KMS-11 (cell line): ENCODE results near the gene PNRC2.

ENCODE experiments used
- H2AFZ ChIP-seq: fragments of 200-600 bp; sonication (generic); 2 replicates; pipeline ENCODE4 v1.6.1; 2016; ENCODE audit warnings: antibody characterized with exemption, mixed run types, low read depth
- H3K27ac ChIP-seq: fragments of 200-600 bp; sonication (generic); 2 replicates; pipeline ENCODE4 v1.6.1; 2016; ENCODE audit warnings: mild to moderate bottlenecking, mixed run types
- H3K27me3 ChIP-seq: fragments of 200-600 bp; sonication (generic); 2 replicates; pipeline ENCODE4 v1.6.1; 2017; ENCODE audit warnings: mild to moderate bottlenecking, low read depth, mixed run types, moderate library complexity; ENCODE audit not compliant: insufficient read depth
- H3K36me3 ChIP-seq: fragments of 200-600 bp; sonication (generic); 2 replicates; pipeline ENCODE4 v1.6.1; 2017; ENCODE audit warnings: mild to moderate bottlenecking, mixed run types; ENCODE audit not compliant: insufficient read depth
- H3K4me1 ChIP-seq: fragments of 200-600 bp; sonication (generic); 2 replicates; pipeline ENCODE4 v1.6.1; 2016; ENCODE audit warnings: mild to moderate bottlenecking, low read depth, mixed run types; ENCODE audit not compliant: poor library complexity, severe bottlenecking
- H3K4me2 ChIP-seq: fragments of 200-600 bp; sonication (generic); 2 replicates; pipeline ENCODE4 v1.7.0; 2016; ENCODE audit warnings: mild to moderate bottlenecking, mixed run types
- H3K4me3 ChIP-seq: fragments of 200-600 bp; sonication (generic); IDR thresholded peaks from 2 replicates; pipeline ENCODE4 v1.6.1; 2017; ENCODE audit warnings: low read depth, low read length, mixed read lengths; ENCODE audit not compliant: insufficient read depth
- H3K79me2 ChIP-seq: fragments of 200-600 bp; sonication (generic); 2 replicates; pipeline ENCODE4 v1.6.1; 2016; ENCODE audit warnings: low read depth, mixed run types; ENCODE audit not compliant: insufficient read depth
- H3K9ac ChIP-seq: fragments of 200-600 bp; sonication (generic); 2 replicates; pipeline ENCODE4 v1.6.1; 2016; ENCODE audit warnings: mild to moderate bottlenecking, mixed run types
- H4K20me1 ChIP-seq: fragments of 200-600 bp; sonication (generic); 2 replicates; pipeline ENCODE4 v1.6.1; 2016; ENCODE audit warnings: mild to moderate bottlenecking, mixed run types; ENCODE audit not compliant: insufficient read depth
- TF ChIP-seq, protein P1 (sequence below): fragments of 200-600 bp; sonication (generic); conservative IDR thresholded peaks from 2 replicates; pipeline ENCODE4 v1.6.1; 2017; ENCODE audit warnings: low read depth, mild to moderate bottlenecking, antibody characterized with exemption, low read length, moderate library complexity, mixed read lengths

PNRC2 gene

DNA sequence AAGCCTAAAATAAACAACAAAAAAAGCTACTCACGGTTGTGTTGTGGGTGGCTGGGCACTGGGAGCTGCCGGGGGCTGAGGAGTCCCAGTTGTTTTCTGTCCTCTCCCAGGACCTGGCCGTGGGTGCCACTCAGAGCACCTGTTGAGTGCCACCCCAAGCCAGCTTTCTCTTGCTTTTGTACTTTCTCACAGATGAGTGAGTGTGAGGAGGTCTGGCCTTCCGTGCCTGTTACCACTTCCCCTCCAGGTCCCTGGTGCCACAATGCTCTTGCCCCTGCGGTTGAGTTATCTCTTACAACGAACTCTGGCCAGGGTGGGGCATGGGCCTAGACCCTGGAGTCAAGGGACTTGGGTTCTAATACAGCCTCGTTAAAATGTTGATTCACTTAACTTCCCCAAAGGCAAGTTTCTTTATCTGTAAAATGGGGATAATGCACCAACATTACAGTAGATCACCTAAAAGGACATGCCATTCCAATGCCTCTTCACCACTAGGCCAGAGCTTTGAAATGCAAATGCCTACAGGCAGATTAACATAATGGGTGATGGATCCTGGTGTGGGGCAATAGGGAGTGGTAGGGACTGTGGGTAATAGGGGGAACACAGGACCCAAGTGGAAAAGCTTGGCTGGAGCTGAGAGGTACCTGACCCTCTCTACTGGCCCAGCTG, 46.3 kb upstream of the PNRC2 start, which contains the start of gene CNR2:
Gene CNR2 (minus strand): TSS at position 151 of the 669 bp plus-strand sequence. CDS start 37,745 bp downstream, outside the sequence.
- H3K36me3 ChIP-seq: no peaks in the 10 kb centered on the region
- H3K4me1 ChIP-seq: peaks cover 24% of the 10 kb centered on the region
- H3K27ac ChIP-seq: no peak within 1 kb of the TSS
- H2AFZ ChIP-seq: no peak within 1 kb of the TSS
- H4K20me1 ChIP-seq: no peaks in the 10 kb centered on the region
- TF ChIP-seq, protein P1, sequence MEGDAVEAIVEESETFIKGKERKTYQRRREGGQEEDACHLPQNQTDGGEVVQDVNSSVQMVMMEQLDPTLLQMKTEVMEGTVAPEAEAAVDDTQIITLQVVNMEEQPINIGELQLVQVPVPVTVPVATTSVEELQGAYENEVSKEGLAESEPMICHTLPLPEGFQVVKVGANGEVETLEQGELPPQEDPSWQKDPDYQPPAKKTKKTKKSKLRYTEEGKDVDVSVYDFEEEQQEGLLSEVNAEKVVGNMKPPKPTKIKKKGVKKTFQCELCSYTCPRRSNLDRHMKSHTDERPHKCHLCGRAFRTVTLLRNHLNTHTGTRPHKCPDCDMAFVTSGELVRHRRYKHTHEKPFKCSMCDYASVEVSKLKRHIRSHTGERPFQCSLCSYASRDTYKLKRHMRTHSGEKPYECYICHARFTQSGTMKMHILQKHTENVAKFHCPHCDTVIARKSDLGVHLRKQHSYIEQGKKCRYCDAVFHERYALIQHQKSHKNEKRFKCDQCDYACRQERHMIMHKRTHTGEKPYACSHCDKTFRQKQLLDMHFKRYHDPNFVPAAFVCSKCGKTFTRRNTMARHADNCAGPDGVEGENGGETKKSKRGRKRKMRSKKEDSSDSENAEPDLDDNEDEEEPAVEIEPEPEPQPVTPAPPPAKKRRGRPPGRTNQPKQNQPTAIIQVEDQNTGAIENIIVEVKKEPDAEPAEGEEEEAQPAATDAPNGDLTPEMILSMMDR: no peak
- H3K79me2 ChIP-seq: no peaks in the 10 kb centered on the region
- no peak within 1 kb of the TSS for H3K4me2 ChIP-seq
- H3K9ac ChIP-seq: no peak within 1 kb of the TSS
- H3K27me3 ChIP-seq: no peaks in the 10 kb centered on the region
- H3K4me3 ChIP-seq: no peak within 1 kb of the TSS

GRCh38 chr1:23914921-23915320, 44.7 kb upstream of the PNRC2 start:
- Histone ChIP-seq H3K4me1 (peaks cover 37% of the 10 kb centered on the region), H3K9ac (no peak overlapping the region), H3K4me2 (no peak overlapping the region), H3K4me3 (no peak overlapping the region), H4K20me1 (no peaks in the 10 kb centered on the region), H2AFZ (no peak overlapping the region), H3K27me3 (no peaks in the 10 kb centered on the region), H3K27ac (no peak overlapping the region), H3K36me3 (no peaks in the 10 kb centered on the region), H3K79me2 (no peaks in the 10 kb centered on the region)
- TF ChIP-seq, protein P1: no peak

DNA sequence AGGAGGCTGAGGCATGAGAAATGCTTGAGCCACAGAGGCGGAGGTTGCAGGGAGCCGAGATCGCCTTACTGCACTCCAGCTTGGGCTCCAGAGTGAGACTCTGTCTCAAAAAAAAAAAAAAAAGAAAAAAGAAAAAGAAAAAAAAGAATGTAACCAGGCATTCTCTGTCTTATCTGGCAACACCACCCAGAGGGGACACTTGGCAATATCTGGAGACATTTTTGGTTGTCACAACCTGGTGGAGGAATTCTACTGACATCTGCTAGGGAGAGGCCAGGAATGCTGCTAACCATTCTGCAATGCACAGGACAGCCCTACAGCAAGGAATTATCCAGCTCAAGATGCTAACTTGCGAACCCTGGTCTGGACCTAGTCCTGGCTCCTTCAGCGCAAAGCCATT, 44.2 kb upstream of the PNRC2 start:
- Histone ChIP-seq H3K4me1 (peaks cover 42% of the 10 kb centered on the region), H4K20me1 (no peaks in the 10 kb centered on the region), H2AFZ (no peak overlapping the region), H3K9ac (no peak overlapping the region), H3K79me2 (no peaks in the 10 kb centered on the region), H3K4me3 (no peak overlapping the region), H3K27me3 (no peaks in the 10 kb centered on the region), H3K36me3 (no peaks in the 10 kb centered on the region), H3K4me2 (no peak overlapping the region), H3K27ac (no peak overlapping the region)
- TF ChIP-seq, protein P1: no peak

- Histone ChIP-seq H3K4me1 (peaks cover 51% of the 10 kb centered on the region), H3K9ac (no peak overlapping the region; the same call in 1 of the 2 replicates), H3K4me2 (peak overlapping the region; percentile 5; the same call in 1 of the 2 replicates), H3K4me3 (no peak overlapping the region), H3K36me3 (no peaks in the 10 kb centered on the region), H3K27ac (no peak overlapping the region), H3K27me3 (no peaks in the 10 kb centered on the region), H4K20me1 (no peaks in the 10 kb centered on the region), H2AFZ (peak overlapping the region; percentile 55; the same call in 1 of the 2 replicates), H3K79me2 (no peaks in the 10 kb centered on the region)
- TF ChIP-seq, protein P1: peak; percentile 76
Measured at GRCh38 chr1:23916209-23917131, 43.2 kb upstream of the PNRC2 start.
